ENCODE results near the gene NFYC. TPM values are rescaled to one million over a fixed set of nuclear protein-coding genes. Genes with fewer than 3 reads are reported as not detected.
A peak's percentile ranks its signal among the peaks of the same experiment; 100 is the strongest.

NFYC gene
- total RNA-seq, 1 donor from 2014 or later: 67.2 TPM

DNA sequence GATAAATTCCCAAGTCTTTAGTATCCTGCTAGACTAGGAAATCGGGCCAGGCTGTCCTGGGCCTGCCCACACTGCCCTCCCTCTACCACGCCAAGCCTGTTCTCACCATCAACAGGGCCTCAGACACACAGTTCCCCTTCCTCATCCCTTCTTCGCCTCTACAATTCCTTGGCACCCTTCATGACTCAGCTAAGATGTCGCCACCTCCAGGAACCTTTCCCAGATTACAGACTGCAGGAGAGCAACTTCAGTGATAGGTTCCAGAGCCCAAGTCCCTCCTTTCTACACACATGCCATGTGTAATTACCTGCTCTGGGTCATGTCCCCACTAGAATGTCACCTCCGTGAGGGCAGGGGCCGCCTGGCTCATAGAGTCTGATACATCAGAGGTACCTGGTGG lies 29.4 kb upstream of the NFYC start:
- H3K27me3 Mint-ChIP-seq (ENCODE audit: low read depth): no peaks in the 10 kb centered on the region
- TF ChIP-seq, protein P1, sequence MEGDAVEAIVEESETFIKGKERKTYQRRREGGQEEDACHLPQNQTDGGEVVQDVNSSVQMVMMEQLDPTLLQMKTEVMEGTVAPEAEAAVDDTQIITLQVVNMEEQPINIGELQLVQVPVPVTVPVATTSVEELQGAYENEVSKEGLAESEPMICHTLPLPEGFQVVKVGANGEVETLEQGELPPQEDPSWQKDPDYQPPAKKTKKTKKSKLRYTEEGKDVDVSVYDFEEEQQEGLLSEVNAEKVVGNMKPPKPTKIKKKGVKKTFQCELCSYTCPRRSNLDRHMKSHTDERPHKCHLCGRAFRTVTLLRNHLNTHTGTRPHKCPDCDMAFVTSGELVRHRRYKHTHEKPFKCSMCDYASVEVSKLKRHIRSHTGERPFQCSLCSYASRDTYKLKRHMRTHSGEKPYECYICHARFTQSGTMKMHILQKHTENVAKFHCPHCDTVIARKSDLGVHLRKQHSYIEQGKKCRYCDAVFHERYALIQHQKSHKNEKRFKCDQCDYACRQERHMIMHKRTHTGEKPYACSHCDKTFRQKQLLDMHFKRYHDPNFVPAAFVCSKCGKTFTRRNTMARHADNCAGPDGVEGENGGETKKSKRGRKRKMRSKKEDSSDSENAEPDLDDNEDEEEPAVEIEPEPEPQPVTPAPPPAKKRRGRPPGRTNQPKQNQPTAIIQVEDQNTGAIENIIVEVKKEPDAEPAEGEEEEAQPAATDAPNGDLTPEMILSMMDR (conservative IDR thresholded peaks at IDR 0.05): no peak
- no peaks in the 10 kb centered on the region for H3K36me3 Mint-ChIP-seq (ENCODE audit: low read depth)
- H3K27ac Mint-ChIP-seq (ENCODE audit: unreplicated experiment): no peak overlapping the region
- peaks cover 34% of the 10 kb centered on the region for H3K4me1 Mint-ChIP-seq
- H3K9me3 Mint-ChIP-seq: no peaks in the 10 kb centered on the region
- H3K4me3 Mint-ChIP-seq: peak overlapping the region; percentile 67
- no peak for DNase-seq (ENCODE audit: low read depth, low spot score)

- Mint-ChIP-seq H3K4me3 (peak overlapping the region; percentile 86), H3K27ac (ENCODE audit: unreplicated experiment) (no peak overlapping the region), H3K4me1 (peaks cover 33% of the 10 kb centered on the region)
Observed at GRCh38 chr1:40662864-40663263, 28.6 kb upstream of the NFYC start.

DNA sequence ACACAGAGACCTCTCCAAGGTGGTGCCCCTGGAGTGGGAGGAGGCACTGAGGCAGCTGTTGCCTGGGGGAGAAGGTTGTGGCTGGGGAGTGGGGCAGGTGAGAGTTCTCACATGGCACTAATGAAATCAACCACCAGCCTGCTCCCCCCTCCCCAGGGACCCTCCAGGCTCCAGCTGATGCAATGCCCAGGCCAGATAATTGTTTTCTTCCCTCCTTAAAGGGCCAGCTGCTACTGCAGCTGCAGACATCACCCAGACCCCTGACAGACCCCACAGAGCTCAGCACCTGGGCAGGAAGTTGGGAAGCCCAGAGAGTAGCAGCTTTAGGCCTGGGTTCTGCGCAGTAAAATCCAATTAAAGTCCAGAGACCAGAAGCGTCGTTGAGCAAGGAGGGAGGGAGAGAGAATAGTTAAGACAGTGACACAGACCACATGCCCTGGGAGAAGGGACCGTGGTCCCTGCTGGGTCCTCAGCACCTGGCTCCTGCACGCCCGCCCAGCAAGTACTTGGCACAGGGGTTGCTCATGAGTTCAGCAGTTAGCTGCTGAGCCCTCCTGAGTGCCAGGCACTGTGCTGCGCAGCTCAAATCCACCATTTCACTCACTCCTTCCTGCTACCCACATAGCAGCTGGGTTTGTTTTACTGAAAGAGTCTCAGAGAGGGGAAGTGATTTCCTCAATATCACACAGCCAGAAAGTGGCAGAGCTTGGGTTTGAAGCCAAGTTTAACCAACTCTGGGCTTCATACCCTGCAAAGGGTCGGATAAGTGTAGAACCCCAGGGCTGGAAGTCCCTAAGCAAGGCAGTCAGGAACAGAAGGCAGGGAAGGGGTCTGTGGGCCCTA lies 28.0 kb upstream of the NFYC start:
- Mint-ChIP-seq H3K36me3 (ENCODE audit: low read depth) (no peaks in the 10 kb centered on the region), H3K27ac (ENCODE audit: unreplicated experiment) (no peak overlapping the region), H3K9me3 (no peaks in the 10 kb centered on the region), H3K27me3 (ENCODE audit: low read depth) (no peaks in the 10 kb centered on the region), H3K4me3 (peak overlapping the region; percentile 86), H3K4me1 (peaks cover 34% of the 10 kb centered on the region)
- TF ChIP-seq, protein P1 (conservative IDR thresholded peaks at IDR 0.05): no peak
- DNase-seq (ENCODE audit: low read depth, low spot score): no peak

More at GRCh38 chr1:40662864-40663263, 28.6 kb upstream of the NFYC start:
- H3K9me3 Mint-ChIP-seq: no peaks in the 10 kb centered on the region
- TF ChIP-seq, protein P1 (conservative IDR thresholded peaks at IDR 0.05): no peak
- H3K36me3 Mint-ChIP-seq (ENCODE audit: low read depth): no peaks in the 10 kb centered on the region
- no peak for DNase-seq (ENCODE audit: low read depth, low spot score)
- no peaks in the 10 kb centered on the region for H3K27me3 Mint-ChIP-seq (ENCODE audit: low read depth)

GRCh38 chr1:40664167-40664537 lies 27.4 kb upstream of the NFYC start:
- H3K36me3 Mint-ChIP-seq (ENCODE audit: low read depth): no peaks in the 10 kb centered on the region
- H3K27me3 Mint-ChIP-seq (ENCODE audit: low read depth): no peaks in the 10 kb centered on the region
- peak overlapping the region; percentile 87 for H3K4me3 Mint-ChIP-seq
- H3K4me1 Mint-ChIP-seq: peaks cover 40% of the 10 kb centered on the region
- H3K27ac Mint-ChIP-seq (ENCODE audit: unreplicated experiment): no peak overlapping the region
- DNase-seq (ENCODE audit: low read depth, low spot score): no peak
- TF ChIP-seq, protein P1 (conservative IDR thresholded peaks at IDR 0.05): no peak
- H3K9me3 Mint-ChIP-seq: no peaks in the 10 kb centered on the region

- DNase-seq (ENCODE audit: low read depth, low spot score): no peak
- no peaks in the 10 kb centered on the region for H3K36me3 Mint-ChIP-seq (ENCODE audit: low read depth)
- H3K27ac Mint-ChIP-seq (ENCODE audit: unreplicated experiment): no peak overlapping the region
Observed at GRCh38 chr1:40664791-40665190, 26.7 kb upstream of the NFYC start.

More at GRCh38 chr1:40664791-40665190, 26.7 kb upstream of the NFYC start:
- Mint-ChIP-seq H3K9me3 (no peaks in the 10 kb centered on the region), H3K4me1 (peaks cover 40% of the 10 kb centered on the region), H3K27me3 (ENCODE audit: low read depth) (peaks cover 1% of the 10 kb centered on the region), H3K4me3 (peak overlapping the region; percentile 87)
- TF ChIP-seq, protein P1 (conservative IDR thresholded peaks at IDR 0.05): no peak

Measured in neural crest cell (in vitro differentiated cells).